Natural killer cell (primary cell): ENCODE results near the gene MOXD1. TPM values are rescaled to one million over a fixed set of nuclear protein-coding genes. Genes with fewer than 3 reads are reported as not detected.
A peak's percentile ranks its signal among the peaks of the same experiment; 100 is the strongest.

ENCODE experiments used
- ATAC-seq, 3 donors: fragments of 150-1000 bp in 2 of 3; fragments of 200-7000 bp in 1 of 3; cut with Tn5 transposase; 1 replicate in 1 of 3; 2 replicates in 2 of 3; pipeline ENCODE4 v1.10.0; 2021; ENCODE audit warnings: mild to moderate bottlenecking in 2 of 3, moderate library complexity in 2 of 3
- DNase-seq, 2 donors: peaks; one replicate each; pipeline versions ENCODE4 v3.0.0 to v3.0.0-alpha.2; 2013 to 2021; ENCODE audit warnings: mixed read lengths in 1 of 2
- H3K27ac ChIP-seq: one replicate; pipeline ENCODE4 v1.5.1; 2013; ENCODE audit warnings: mild to moderate bottlenecking, low read length
- H3K27me3 ChIP-seq: one replicate; pipeline ENCODE4 v1.6.1; 2013; ENCODE audit warnings: low read length; ENCODE audit not compliant: control insufficient read depth, insufficient read depth
- H3K36me3 ChIP-seq: one replicate; pipeline ENCODE4 v1.6.1; 2013; ENCODE audit warnings: low read length; ENCODE audit not compliant: control insufficient read depth, insufficient read depth
- H3K4me1 ChIP-seq: one replicate; pipeline ENCODE4 v1.6.1; 2013; ENCODE audit warnings: low read length; ENCODE audit not compliant: control insufficient read depth, insufficient read depth
- H3K4me3 ChIP-seq: one replicate; pipeline ENCODE4 v1.5.1; 2013; ENCODE audit warnings: low read length
- H3K9me3 ChIP-seq: one replicate; pipeline ENCODE4 v1.6.1; 2013; ENCODE audit warnings: low read length; ENCODE audit not compliant: control insufficient read depth, insufficient read depth
- H3K27ac Mint-ChIP-seq, 2 donors: one replicate each; pipeline ENCODE4 v1.8.0; 2022; ENCODE audit warnings: mild to moderate bottlenecking in 2 of 2, mixed read lengths in 2 of 2, moderate library complexity in 1 of 2
- H3K27me3 Mint-ChIP-seq, 2 donors: one replicate each; pipeline ENCODE4 v1.8.0; 2022; ENCODE audit warnings: low read depth in 2 of 2, mixed read lengths in 2 of 2
- H3K36me3 Mint-ChIP-seq: one replicate; pipeline ENCODE4 v1.8.0; 2022; ENCODE audit warnings: mixed read lengths
- H3K4me1 Mint-ChIP-seq, 2 donors: one replicate each; pipeline ENCODE4 v1.8.0; 2022; ENCODE audit warnings: mixed read lengths in 2 of 2
- H3K4me3 Mint-ChIP-seq: one replicate; pipeline ENCODE4 v1.8.0; 2022; ENCODE audit warnings: mild to moderate bottlenecking, moderate library complexity, mixed read lengths
- H3K9me3 Mint-ChIP-seq, 2 donors: one replicate each; pipeline ENCODE4 v1.8.0; 2022; ENCODE audit warnings: mixed read lengths in 2 of 2
- CTCF ChIP-seq: fragments of 200-600 bp; IDR thresholded peaks from one replicate; pipeline ENCODE4 v1.8.0; 2022; ENCODE audit warnings: antibody characterized with exemption
- WGBS: methylation state at CpG from one replicate; pipeline ENCODE4 v1.1.7; 2013; ENCODE audit warnings: missing lambda C conversion rate; ENCODE audit not compliant: insufficient coverage; 5-methylcytosine and 5-hydroxymethylcytosine counted together
- intact Hi-C: fragments of 100-400 bp; cut with micrococcal nuclease; formaldehyde crosslinking; loops from one replicate; pipeline ENCODE4 v1.14.2; 2022
- total RNA-seq, 4 donors: library from RNA; stranded (reverse); fragments of 120-200 nt in 1 of 4; gene quantifications; one replicate each; pipeline versions ENCODE4 v1.2.3 to v1.2.4, GENCODE V29; 2013 to 2022

MOXD1 gene
- total RNA-seq, 3 donors from 2014 or later (not counting 1 experiment from before 2014, with no cell fraction given): not detected

GRCh38 chr6:132401618-132402285, 477 bp upstream of the MOXD1 start:
- DNase-seq: no peak
- H3K9me3 Mint-ChIP-seq: no peaks in the 10 kb centered on the region
- peaks cover 6% of the 10 kb centered on the region in 2 donors for H3K4me1 Mint-ChIP-seq
- no peaks in the 10 kb centered on the region for H3K36me3 ChIP-seq
- peaks cover 3% of the 10 kb centered on the region for H3K9me3 ChIP-seq
- 18% methylated on average over 31 of the region's 35 CpGs for WGBS
- no peaks in the 10 kb centered on the region for H3K36me3 Mint-ChIP-seq
- peak overlapping the region; percentile 24 for H3K4me3 ChIP-seq
- H3K27ac Mint-ChIP-seq: no peak overlapping the region
- H3K27me3 Mint-ChIP-seq: peaks cover 39 to 81% of the 10 kb centered on the region in 2 donors
- no peak for ATAC-seq
- intact Hi-C loops: no loop called here
- H3K4me3 Mint-ChIP-seq: peak overlapping the region; percentile 70
- H3K27ac ChIP-seq: no peak overlapping the region
- no peak for TF ChIP-seq CTCF
- H3K27me3 ChIP-seq: peaks cover 21% of the 10 kb centered on the region
- H3K4me1 ChIP-seq: peaks cover 13% of the 10 kb centered on the region

- Histone ChIP-seq H3K27me3 (peaks cover 20% of the 10 kb centered on the region), H3K4me1 (peaks cover 13% of the 10 kb centered on the region), H3K4me3 (peak overlapping the region; percentile 16), H3K27ac (no peak overlapping the region), H3K9me3 (peaks cover 3% of the 10 kb centered on the region), H3K36me3 (no peaks in the 10 kb centered on the region)
- peaks cover 43 to 81% of the 10 kb centered on the region in 2 donors for H3K27me3 Mint-ChIP-seq
- no peak for DNase-seq
- H3K9me3 Mint-ChIP-seq: no peaks in the 10 kb centered on the region
- H3K4me3 Mint-ChIP-seq: peak overlapping the region; percentile 76
- H3K27ac Mint-ChIP-seq: no peak overlapping the region
- TF ChIP-seq CTCF: no peak
- H3K4me1 Mint-ChIP-seq: peaks cover 6% of the 10 kb centered on the region in 2 donors
- peak in 1 of 3 donors; percentile 11 for ATAC-seq
- peaks cover under 1% of the 10 kb centered on the region for H3K36me3 Mint-ChIP-seq
- WGBS: 24% methylated on average over 10 of the region's 11 CpGs
- intact Hi-C loops: no loop called here
These were observed 756 bp downstream of the MOXD1 start for GRCh38 chr6:132400555-132400882.

GRCh38 chr6:132399376-132400074, 1.8 kb downstream of the MOXD1 start:
- H3K27ac Mint-ChIP-seq: no peak overlapping the region
- H3K27me3 Mint-ChIP-seq: peaks cover 43 to 81% of the 10 kb centered on the region in 2 donors
- TF ChIP-seq CTCF: no peak
- peaks cover 6% of the 10 kb centered on the region in 2 donors for H3K4me1 Mint-ChIP-seq
- H3K9me3 ChIP-seq: peaks cover 3% of the 10 kb centered on the region
- H3K36me3 ChIP-seq: no peaks in the 10 kb centered on the region
- H3K27me3 ChIP-seq: peaks cover 15% of the 10 kb centered on the region
- intact Hi-C loops: no loop called here
- 83% methylated on average over 2 of the region's 4 CpGs for WGBS
- H3K4me3 Mint-ChIP-seq: peak overlapping the region; percentile 76
- no peak overlapping the region for H3K4me3 ChIP-seq
- H3K27ac ChIP-seq: no peak overlapping the region
- peaks cover 13% of the 10 kb centered on the region for H3K4me1 ChIP-seq
- DNase-seq: no peak
- no peak for ATAC-seq
- peaks cover 0 to 8% of the 10 kb centered on the region in 2 donors for H3K9me3 Mint-ChIP-seq
- peaks cover 10% of the 10 kb centered on the region for H3K36me3 Mint-ChIP-seq
